Left ventricle myocardium superior (tissue), 1 donor: ENCODE measurements around the gene STEAP1B. TPM values are rescaled to one million over a fixed set of nuclear protein-coding genes. Genes with fewer than 3 reads are reported as not detected.

Experiments
- ATAC-seq: fragments of 200-7000 bp; cut with Tn5 transposase; one replicate; pipeline ENCODE4 v1.9.1; 2020; ENCODE audit warnings: mild to moderate bottlenecking, moderate library complexity
- DNase-seq: peaks from one replicate; pipeline ENCODE4 v3.0.0-alpha.2; 2020
- intact Hi-C: fragments of 100-400 bp; cut with micrococcal nuclease; formaldehyde crosslinking; loops from one replicate; pipeline ENCODE4 v1.11.0; 2022
- total RNA-seq: library from RNA; stranded (reverse); fragmentation: NEBNext Ultra II Directional; extraction: Animal tissue kit (Norgen Biotek cat#: 25700); gene quantifications from one replicate; pipeline ENCODE4 v1.2.1, GENCODE V29; 2021
- donor health status: DM: no; HTN: yes; CAD: no; lungs with severe emphysema.

The STEAP1B gene
- total RNA-seq, 1 donor from 2014 or later = 0.69 TPM

DNA sequence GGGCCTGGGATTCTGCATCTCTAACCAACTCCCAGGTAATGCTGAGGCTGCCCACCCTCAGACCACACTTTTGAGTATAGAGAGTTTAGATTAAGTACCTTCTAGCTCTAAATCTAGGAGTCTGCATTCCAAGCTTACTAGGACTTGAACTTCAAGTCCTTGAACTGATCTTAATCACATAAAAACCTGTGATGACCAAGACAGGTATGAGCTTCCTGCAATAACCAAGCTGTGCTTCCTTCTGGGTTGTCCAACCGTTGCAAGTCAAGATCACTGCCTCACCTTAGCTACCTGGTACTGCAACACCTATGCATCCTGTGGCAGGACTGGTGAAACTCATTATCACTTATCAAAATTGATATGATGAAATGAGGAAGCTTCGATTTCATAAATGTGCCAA, 110.1 kb downstream of the STEAP1B start:
- DNase-seq (no peak), ATAC-seq (no peak)
- intact Hi-C loops = no loop called here

DNA sequence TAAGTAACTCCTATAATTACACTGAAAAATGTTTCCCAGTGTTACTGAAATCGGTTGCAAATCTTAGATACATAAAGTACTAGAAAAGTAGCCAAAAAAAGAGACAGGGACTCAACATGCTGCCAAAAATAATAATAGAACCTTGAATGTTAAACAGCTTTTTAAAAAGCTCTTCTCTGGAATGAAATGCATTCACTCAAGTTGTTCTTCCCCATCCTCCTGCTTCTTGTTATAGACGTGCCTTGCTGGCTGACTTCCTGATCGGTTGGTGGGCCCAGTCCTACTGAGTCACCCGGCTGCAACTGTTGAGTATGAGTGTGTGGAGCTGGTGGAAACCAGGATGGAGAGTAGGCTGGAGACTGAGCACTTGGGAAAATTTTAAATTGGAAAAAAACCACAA, 112.4 kb downstream of the STEAP1B start:
- intact Hi-C loops = no loop called here
- ATAC-seq (peak; percentile 54), DNase-seq (peak; percentile 33)

DNA sequence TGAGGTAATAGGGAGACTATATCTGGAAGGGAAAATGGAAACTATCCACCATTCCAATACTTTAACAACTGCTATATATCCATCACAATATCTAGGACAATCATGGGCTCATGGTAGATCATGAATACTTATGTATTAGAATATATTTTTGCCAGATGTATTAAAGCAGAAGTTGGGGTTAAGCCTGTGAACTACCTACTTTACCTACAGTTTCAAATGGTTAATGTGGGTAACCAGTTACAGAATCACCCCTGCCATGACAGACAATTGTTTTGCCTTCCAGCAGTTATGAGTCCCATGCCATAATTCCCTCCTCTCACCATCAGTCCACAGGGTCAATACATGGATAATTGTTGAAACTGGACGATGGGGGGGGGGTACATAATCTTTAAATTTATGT, 113.1 kb downstream of the STEAP1B start:
- no peak for DNase-seq
- no peak for ATAC-seq
- intact Hi-C loops = no loop called here

DNA sequence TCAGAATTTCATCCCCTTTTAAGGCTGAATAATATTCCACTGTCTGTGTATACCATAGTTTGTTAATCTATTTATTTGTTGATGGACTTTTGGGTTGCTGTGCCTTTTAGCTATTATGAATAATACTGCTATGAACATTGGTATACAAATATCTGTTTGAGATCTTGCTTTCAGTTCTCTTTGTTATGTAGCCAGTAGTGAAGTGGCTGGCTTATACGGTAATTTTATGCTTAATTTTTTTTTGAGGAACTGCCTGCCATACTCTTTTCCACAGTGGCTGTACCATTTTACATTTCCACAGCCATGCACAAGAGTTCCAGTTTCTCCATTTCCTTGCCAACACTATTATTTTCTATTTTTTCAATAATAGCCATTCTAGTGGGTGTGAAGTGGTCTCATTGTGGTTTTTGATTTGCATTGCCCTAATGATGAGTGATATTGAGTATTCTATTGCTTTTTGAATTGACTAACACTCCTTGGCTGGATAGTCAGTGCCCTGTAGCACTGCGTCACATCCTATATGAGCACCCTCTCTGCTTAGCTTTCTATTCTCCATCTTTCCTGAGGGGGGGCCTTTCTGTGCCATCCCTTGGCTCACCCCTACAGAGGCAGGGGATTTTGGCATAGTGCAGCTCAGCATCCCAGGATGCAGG, 113.7 kb downstream of the STEAP1B start:
- DNase-seq (no peak), ATAC-seq (no peak)
- intact Hi-C loops = no loop called here

GRCh38 chr7:22385326-22385725, 114.7 kb downstream of the STEAP1B start:
- intact Hi-C loops = no loop called here
- DNase-seq (no peak), ATAC-seq (no peak)

GRCh38 chr7:22380333-22380732, 119.7 kb downstream of the STEAP1B start:
- ATAC-seq (no peak), DNase-seq (no peak)
- intact Hi-C loops = no loop called here

DNA sequence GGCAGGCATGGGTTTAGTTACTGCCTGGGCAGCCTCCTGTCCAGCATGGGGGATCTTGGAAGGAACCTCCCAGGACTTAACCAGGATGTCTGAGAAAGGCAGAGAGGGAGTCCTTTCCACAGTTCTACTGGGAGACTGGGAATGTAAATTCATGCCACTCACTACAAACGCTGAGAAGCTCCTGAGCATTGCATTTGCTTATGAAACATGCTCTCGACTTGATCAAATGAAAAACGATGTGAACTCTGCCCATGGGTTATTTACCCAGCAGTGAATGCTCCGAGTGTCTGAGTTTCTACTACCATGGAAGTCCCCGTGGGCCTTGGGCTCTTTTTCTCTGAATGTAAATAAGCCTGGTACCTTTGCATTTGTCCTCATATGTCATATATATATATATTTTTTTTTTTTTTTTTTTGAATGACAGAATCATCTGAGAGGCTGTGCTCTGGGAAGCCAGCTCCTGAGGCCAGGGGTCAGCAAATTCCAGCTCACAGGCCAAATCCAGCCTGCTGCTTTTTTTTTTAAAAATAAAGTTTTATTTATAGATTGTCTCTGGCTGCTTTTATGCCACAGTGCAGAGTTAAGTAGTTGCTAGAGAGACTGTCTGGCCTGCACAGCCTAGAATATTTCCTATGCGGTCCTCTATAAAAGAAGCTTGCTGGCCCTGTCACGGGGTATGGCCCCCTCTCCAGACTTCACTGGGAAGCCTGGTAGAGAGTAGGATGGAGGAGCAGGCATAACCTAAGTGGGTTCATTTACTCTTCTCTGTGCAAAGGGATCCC, 121.6 kb downstream of the STEAP1B start:
- DNase-seq = no peak
- intact Hi-C loops = no loop called here
- no peak for ATAC-seq

DNA sequence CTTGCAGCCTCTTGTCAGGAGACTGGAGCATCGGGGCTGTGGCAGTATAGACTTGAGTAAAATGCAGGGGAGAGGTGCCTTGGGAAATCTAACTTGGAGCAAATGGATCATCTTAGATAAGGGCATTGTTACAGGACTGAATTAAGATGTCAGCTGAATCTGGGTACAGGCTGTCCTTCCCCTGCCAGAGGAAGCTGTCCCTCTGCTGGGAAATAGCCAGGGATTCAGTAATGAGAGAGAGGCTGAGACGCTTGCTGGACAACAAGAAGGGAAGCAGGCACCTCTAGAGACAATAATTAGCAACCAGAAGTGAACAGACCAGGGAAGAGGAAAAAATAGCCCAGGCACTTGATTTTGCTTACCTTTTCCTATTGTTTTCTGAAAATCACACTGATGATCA, 122.3 kb downstream of the STEAP1B start:
- ATAC-seq = peak; percentile 60
- intact Hi-C loops = no loop called here
- DNase-seq = no peak

GRCh38 chr7:22375359-22376048, 124.5 kb downstream of the STEAP1B start:
- intact Hi-C loops = no loop called here
- ATAC-seq (no peak), DNase-seq (no peak)

DNA sequence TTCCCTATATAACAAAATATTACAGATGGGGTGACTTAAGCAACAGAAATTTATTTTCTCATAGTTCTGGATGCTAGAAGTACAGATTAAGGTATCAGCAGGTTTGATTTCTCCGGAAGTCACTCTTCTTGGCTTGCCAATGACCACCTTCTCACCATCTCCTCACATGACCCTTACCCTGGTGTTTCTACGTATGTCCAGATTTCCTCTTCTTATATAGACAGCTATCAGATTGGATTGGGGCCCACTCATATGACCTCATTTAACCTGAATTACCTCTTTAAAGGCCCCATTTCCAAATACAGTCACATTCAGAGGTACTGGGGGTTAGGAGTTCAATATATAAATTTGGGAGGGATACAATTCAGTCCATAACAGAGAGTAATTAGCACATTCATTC, 126.1 kb downstream of the STEAP1B start:
- DNase-seq (no peak), ATAC-seq (no peak)
- intact Hi-C loops = no loop called here

- intact Hi-C loops = no loop called here
- no peak for DNase-seq
- ATAC-seq = no peak
Observed at GRCh38 chr7:22373388-22373787, 126.6 kb downstream of the STEAP1B start.

DNA sequence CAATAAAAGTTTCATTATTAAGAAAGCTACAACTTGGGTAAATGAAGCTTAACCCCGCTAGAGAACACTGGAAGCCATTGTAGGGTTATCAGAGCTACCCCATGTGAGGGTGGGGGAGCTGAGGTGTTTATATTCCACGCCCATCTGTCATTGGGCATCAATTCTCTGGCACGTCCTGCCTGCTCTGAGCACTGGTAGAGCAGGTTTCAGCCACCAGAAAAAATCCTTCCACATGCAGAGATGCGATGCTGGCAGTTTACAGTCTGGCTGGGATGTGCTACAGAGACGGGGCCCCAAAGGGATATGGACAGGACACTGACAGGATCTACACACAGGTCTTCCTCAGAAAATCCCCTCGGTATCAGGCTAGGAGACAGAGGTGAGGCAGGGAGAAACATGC, 127.1 kb downstream of the STEAP1B start:
- intact Hi-C loops = no loop called here
- ATAC-seq = no peak
- no peak for DNase-seq

DNA sequence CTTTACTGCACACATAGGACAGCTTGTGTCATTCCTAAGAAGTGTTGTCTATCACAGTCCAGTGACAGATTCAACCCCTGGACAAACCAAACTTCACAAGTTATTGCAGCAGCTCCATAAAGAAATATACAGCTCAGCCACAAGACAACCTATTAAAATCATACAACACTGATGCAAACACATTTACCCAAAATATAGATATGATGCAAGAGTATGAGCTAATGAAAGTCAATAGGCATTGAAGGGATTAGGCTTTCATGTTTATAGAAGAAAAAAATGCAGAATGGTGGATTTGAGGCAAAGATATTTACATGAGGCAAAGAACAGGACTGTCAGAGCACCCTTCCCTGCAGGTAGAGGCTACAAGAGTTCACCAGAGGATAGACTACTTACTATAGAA, 128.1 kb downstream of the STEAP1B start:
- no peak for ATAC-seq
- DNase-seq = no peak
- intact Hi-C loops = no loop called here

Other genes starting within 250 kb of the STEAP1B start
- 11.4 TPM for gene RAPGEF5, start 143.0 kb downstream of the STEAP1B start, total RNA-seq
- gene IL6, start 227.0 kb upstream of the STEAP1B start, total RNA-seq = 1.2 TPM